Keratinocyte (primary cell): Measurements from ENCODE around the gene VOPP1.

Experiments used
- EZH2 ChIP-seq: IDR thresholded peaks from one replicate; pipeline ENCODE4 v1.6.1; 2012; ENCODE audit warnings: inconsistent platforms, mild to moderate bottlenecking, low read length, moderate library complexity
- TF ChIP-seq, protein P1 (sequence below), 3 experiments: IDR thresholded peaks in 1 of 3; conservative IDR thresholded peaks in 1 of 3; optimal IDR thresholded peaks in 1 of 3; 2 replicates in 2 of 3; 3 replicates in 1 of 3; pipeline versions ENCODE3 to v1.5.1; 2011; ENCODE audit warnings: low read length in 3 of 3, mild to moderate bottlenecking in 3 of 3, moderate library complexity in 2 of 3, control low read depth in 1 of 3, inconsistent platforms in 1 of 3; ENCODE audit not compliant: insufficient read depth in 2 of 3; ENCODE audit errors: extremely low read depth in 1 of 3

DNA sequence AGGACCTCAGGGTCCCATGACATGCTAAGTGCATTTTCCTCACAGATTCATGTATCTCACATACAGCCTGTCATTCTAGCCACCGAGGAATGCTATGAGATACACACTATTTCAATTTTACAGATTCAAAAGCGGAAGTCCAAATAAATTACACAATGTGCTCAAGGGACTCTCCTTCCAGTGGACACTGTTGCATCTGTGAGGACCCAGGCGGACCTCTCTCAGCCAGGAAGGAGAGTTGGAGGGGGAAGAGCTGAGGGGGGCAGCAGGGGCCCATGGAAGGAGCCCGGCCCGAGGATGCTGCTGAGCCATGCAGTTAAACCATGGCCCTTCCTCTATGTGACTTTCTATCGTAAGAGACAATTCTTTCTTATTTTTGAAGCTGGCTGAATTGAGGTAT, 93.6 kb downstream of the VOPP1 start:
- TF ChIP-seq, protein P1, sequence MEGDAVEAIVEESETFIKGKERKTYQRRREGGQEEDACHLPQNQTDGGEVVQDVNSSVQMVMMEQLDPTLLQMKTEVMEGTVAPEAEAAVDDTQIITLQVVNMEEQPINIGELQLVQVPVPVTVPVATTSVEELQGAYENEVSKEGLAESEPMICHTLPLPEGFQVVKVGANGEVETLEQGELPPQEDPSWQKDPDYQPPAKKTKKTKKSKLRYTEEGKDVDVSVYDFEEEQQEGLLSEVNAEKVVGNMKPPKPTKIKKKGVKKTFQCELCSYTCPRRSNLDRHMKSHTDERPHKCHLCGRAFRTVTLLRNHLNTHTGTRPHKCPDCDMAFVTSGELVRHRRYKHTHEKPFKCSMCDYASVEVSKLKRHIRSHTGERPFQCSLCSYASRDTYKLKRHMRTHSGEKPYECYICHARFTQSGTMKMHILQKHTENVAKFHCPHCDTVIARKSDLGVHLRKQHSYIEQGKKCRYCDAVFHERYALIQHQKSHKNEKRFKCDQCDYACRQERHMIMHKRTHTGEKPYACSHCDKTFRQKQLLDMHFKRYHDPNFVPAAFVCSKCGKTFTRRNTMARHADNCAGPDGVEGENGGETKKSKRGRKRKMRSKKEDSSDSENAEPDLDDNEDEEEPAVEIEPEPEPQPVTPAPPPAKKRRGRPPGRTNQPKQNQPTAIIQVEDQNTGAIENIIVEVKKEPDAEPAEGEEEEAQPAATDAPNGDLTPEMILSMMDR (optimal IDR thresholded peaks at IDR 0.05 in 1 of 3, IDR thresholded peaks at IDR 0.05 in 1 of 3, conservative IDR thresholded peaks at IDR 0.05 in 1 of 3; ENCODE audit: extremely low read depth in 1 of 3, insufficient read depth in 2 of 3, low read length in 3 of 3) = no peak
- TF ChIP-seq EZH2 = no peak
